CD14-positive monocyte (primary cell): ENCODE data around the gene BUD31. TPM values are rescaled to one million over a fixed set of nuclear protein-coding genes. Genes with fewer than 3 reads are reported as not detected.

Experiments used
- DNase-seq, 3 donors: peaks; one replicate each; pipeline ENCODE4 v3.0.0-alpha.2; 2011 to 2022
- H2AFZ ChIP-seq: 2 replicates; pipeline ENCODE4 v1.6.0; 2012; ENCODE audit warnings: mild to moderate bottlenecking, low read depth, low read length, inconsistent platforms; ENCODE audit not compliant: insufficient read depth, poor library complexity, severe bottlenecking
- H3K27ac ChIP-seq, 2 donors: 1 replicate in 1 of 2; 2 replicates in 1 of 2; pipeline ENCODE4 v1.5.1; 2012 to 2013; ENCODE audit warnings: low read length in 2 of 2, control low read depth in 1 of 2, inconsistent platforms in 1 of 2, low read depth in 1 of 2, mild to moderate bottlenecking in 1 of 2
- H3K27me3 ChIP-seq, 2 donors: one replicate each; pipeline versions ENCODE4 v1.6.0 to v1.6.1; 2011 to 2013; ENCODE audit warnings: low read length in 2 of 2; ENCODE audit not compliant: control insufficient read depth in 2 of 2, insufficient read depth in 2 of 2
- H3K36me3 ChIP-seq, 2 donors: replicated peaks in 1 of 2; 1 replicate in 1 of 2; 2 replicates in 1 of 2; pipeline versions ENCODE4 v1.5.1 to v1.6.1; 2012 to 2013; ENCODE audit warnings: low read length in 2 of 2, control low read depth in 1 of 2, inconsistent platforms in 1 of 2, mild to moderate bottlenecking in 1 of 2; ENCODE audit not compliant: insufficient read depth in 2 of 2, control insufficient read depth in 1 of 2
- H3K4me1 ChIP-seq, 2 donors: 1 replicate in 1 of 2; 2 replicates in 1 of 2; pipeline versions ENCODE4 v1.5.1 to v1.6.1; 2012 to 2013; ENCODE audit warnings: low read length in 2 of 2, control low read depth in 1 of 2, inconsistent platforms in 1 of 2, mild to moderate bottlenecking in 1 of 2, moderate library complexity in 1 of 2; ENCODE audit not compliant: insufficient read depth in 2 of 2, control insufficient read depth in 1 of 2
- H3K4me2 ChIP-seq: replicated peaks from 2 replicates; pipeline ENCODE3; 2012; ENCODE audit warnings: low read length, moderate library complexity, mild to moderate bottlenecking; ENCODE audit not compliant: poor library complexity, severe bottlenecking; ENCODE audit errors: extremely low read depth
- H3K4me3 ChIP-seq, 3 experiments: fragments of 200-600 bp in 1 of 3; sonication (generic) in 1 of 3; replicated peaks in 1 of 3; 1 replicate in 2 of 3; 2 replicates in 1 of 3; pipeline ENCODE4 v1.5.1; 2011 to 2013; ENCODE audit warnings: low read length in 3 of 3, mild to moderate bottlenecking in 3 of 3, control low read depth in 2 of 3, low read depth in 2 of 3, inconsistent platforms in 1 of 3, moderate library complexity in 1 of 3
- H3K79me2 ChIP-seq: 2 replicates; pipeline ENCODE4 v1.6.0; 2012; ENCODE audit warnings: mild to moderate bottlenecking, control low read depth, inconsistent platforms, low read length, moderate library complexity; ENCODE audit not compliant: insufficient read depth
- H3K9ac ChIP-seq: 2 replicates; pipeline ENCODE4 v1.6.0; 2017; ENCODE audit warnings: low read length, mild to moderate bottlenecking; ENCODE audit not compliant: insufficient read depth, poor library complexity, severe bottlenecking
- H3K9me3 ChIP-seq, 2 donors: replicated peaks in 1 of 2; 1 replicate in 1 of 2; 2 replicates in 1 of 2; pipeline versions ENCODE4 v1.5.1 to v1.6.1; 2012 to 2013; ENCODE audit warnings: low read length in 2 of 2, control low read depth in 1 of 2; ENCODE audit not compliant: control insufficient read depth in 1 of 2, insufficient read depth in 1 of 2
- H4K20me1 ChIP-seq: 2 replicates; pipeline ENCODE4 v1.6.0; 2012; ENCODE audit warnings: mild to moderate bottlenecking, low read length, control low read depth, moderate library complexity; ENCODE audit not compliant: insufficient read depth
- H3K27ac Mint-ChIP-seq, 7 donors: one replicate each; pipeline ENCODE4 v1.8.0; 2020; ENCODE audit warnings: mild to moderate bottlenecking in 7 of 7, mixed read lengths in 7 of 7, moderate library complexity in 6 of 7, inconsistent platforms in 2 of 7
- H3K27me3 Mint-ChIP-seq, 3 donors: one replicate each; pipeline ENCODE4 v1.8.0; 2021 to 2022; ENCODE audit warnings: low read depth in 3 of 3, mild to moderate bottlenecking in 3 of 3, mixed read lengths in 3 of 3, moderate library complexity in 3 of 3, inconsistent platforms in 1 of 3
- H3K36me3 Mint-ChIP-seq, 2 donors: one replicate each; pipeline ENCODE4 v1.8.0; 2020; ENCODE audit warnings: mixed read lengths in 2 of 2, inconsistent platforms in 1 of 2, mild to moderate bottlenecking in 1 of 2
- H3K4me1 Mint-ChIP-seq: one replicate; pipeline ENCODE4 v1.8.0; 2020; ENCODE audit warnings: mild to moderate bottlenecking, mixed read lengths
- H3K4me3 Mint-ChIP-seq, 2 donors: one replicate each; pipeline ENCODE4 v1.8.0; 2020; ENCODE audit warnings: mild to moderate bottlenecking in 2 of 2, mixed read lengths in 2 of 2, moderate library complexity in 1 of 2
- H3K9me3 Mint-ChIP-seq, 7 donors: one replicate each; pipeline ENCODE4 v1.8.0; 2020 to 2022; ENCODE audit warnings: mixed read lengths in 7 of 7, mild to moderate bottlenecking in 6 of 7, moderate library complexity in 6 of 7, inconsistent platforms in 2 of 7
- WGBS: methylation state at CpG from one replicate; pipeline ENCODE4 v1.1.5; 2013; ENCODE audit warnings: missing lambda C conversion rate; ENCODE audit not compliant: insufficient coverage; 5-methylcytosine and 5-hydroxymethylcytosine counted together
- intact Hi-C, 2 donors: fragments of 100-400 bp; cut with micrococcal nuclease; formaldehyde crosslinking; loops; one replicate each; pipeline versions ENCODE4 v1.15.0 to v1.15.1; 2023
- polyA plus RNA-seq, 3 donors: library from polyadenylated mRNA; depleted of rRNA in 1 of 3; unstranded in 2 of 3; stranded (reverse) in 1 of 3; fragments of 300-500 nt in 2 of 3; fragments of >200 nt in 1 of 3; fragmentation: Illumina TruSeq in 2 of 3; gene quantifications; 1 replicate in 2 of 3; 2 replicates in 1 of 3; pipeline ENCODE4 v1.2.3, GENCODE V29; 2012 to 2021
- TF ChIP-seq, protein P1 (sequence below): fragments of 200-600 bp; IDR thresholded peaks from one replicate; pipeline ENCODE4 v1.8.0; 2022; ENCODE audit warnings: antibody characterized with exemption, mild to moderate bottlenecking

The BUD31 gene
- polyA plus RNA-seq, 3 donors = 34.3 to 256 (median 241) TPM

DNA sequence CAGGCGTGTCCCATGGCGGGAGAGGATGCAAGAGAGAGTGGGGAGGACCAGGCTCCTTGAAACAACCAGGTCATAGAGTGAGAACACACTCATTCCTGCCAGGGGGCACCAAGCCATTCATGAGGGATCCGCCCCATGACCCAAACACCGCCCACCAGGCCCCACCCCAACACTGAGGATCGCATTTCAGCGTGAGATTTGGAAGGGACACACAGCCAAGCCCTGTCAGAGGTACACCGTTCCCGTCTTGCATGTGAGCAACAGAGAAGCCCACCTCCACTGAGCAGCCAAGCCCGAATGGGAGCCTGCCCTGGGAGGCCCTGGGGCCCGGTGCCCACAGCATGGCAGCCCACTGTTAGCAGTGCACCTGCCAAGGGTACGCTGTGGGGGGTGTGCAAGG, 42.1 kb upstream of the BUD31 start:
- Histone ChIP-seq H3K27me3 (no peaks in the 10 kb centered on the region), H2AFZ (no peak overlapping the region), H3K36me3 (peaks cover 54 to 71% of the 10 kb centered on the region in 2 donors), H4K20me1 (peaks cover 39% of the 10 kb centered on the region), H3K9ac (no peak overlapping the region), H3K4me3 (no peak overlapping the region), H3K4me1 (no peaks in the 10 kb centered on the region), H3K4me2 (no peak overlapping the region), H3K27ac (peak overlapping the region in 1 of 2 donors; percentile 31), H3K79me2 (peaks cover 6% of the 10 kb centered on the region), H3K9me3 (no peaks in the 10 kb centered on the region)
- intact Hi-C loops = no loop called here
- no peak for DNase-seq
- TF ChIP-seq, protein P1, sequence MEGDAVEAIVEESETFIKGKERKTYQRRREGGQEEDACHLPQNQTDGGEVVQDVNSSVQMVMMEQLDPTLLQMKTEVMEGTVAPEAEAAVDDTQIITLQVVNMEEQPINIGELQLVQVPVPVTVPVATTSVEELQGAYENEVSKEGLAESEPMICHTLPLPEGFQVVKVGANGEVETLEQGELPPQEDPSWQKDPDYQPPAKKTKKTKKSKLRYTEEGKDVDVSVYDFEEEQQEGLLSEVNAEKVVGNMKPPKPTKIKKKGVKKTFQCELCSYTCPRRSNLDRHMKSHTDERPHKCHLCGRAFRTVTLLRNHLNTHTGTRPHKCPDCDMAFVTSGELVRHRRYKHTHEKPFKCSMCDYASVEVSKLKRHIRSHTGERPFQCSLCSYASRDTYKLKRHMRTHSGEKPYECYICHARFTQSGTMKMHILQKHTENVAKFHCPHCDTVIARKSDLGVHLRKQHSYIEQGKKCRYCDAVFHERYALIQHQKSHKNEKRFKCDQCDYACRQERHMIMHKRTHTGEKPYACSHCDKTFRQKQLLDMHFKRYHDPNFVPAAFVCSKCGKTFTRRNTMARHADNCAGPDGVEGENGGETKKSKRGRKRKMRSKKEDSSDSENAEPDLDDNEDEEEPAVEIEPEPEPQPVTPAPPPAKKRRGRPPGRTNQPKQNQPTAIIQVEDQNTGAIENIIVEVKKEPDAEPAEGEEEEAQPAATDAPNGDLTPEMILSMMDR = no peak
- WGBS = 97% methylated on average over 6 of the region's 11 CpGs
- Mint-ChIP-seq H3K9me3 (no peaks in the 10 kb centered on the region), H3K27me3 (no peaks in the 10 kb centered on the region), H3K4me1 (no peaks in the 10 kb centered on the region), H3K27ac (peak overlapping the region in 2 of 7 donors; percentile 52 to 57), H3K4me3 (no peak overlapping the region), H3K36me3 (peaks cover 50 to 80% of the 10 kb centered on the region in 2 donors)

DNA sequence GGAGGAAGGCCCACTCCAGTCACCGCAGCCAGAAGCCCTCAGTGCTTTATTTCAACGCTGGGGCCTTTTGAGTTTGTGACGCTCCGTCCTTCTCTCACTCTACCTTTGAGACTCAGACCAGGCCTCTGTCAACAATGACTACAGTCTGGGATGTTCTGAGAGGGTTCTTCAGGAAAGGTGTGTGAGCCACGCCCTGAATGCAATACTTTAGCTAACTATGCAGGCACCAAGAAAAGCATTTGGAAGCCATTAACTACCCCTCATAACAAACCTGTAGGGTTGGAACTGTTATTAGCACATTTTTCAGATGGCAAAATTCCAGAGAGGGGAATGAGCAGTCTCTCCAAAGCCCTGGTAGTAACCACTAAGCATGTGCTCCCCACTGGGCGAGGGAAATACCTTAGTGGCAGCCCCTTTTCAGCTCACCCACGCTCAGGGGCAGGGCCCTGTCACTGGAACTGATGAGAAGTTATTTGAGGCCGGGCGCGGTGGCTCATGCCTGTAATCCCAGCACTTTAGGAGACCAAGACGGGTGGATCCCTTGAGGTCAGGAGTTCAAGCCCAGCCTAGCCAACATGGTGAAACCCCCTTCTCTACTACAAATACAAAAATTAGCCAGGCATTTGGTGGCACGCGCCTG, 39.9 kb upstream of the BUD31 start:
- intact Hi-C loops = no loop called here
- no peak overlapping the region for H3K27ac ChIP-seq
- WGBS = 100% methylated on average over 7 of the region's 13 CpGs
- Mint-ChIP-seq H3K4me1 (peaks cover 16% of the 10 kb centered on the region), H3K36me3 (peaks cover 35 to 57% of the 10 kb centered on the region in 2 donors), H3K27me3 (no peaks in the 10 kb centered on the region), H3K27ac (peak overlapping the region in 1 of 7 donors; percentile 41), H3K9me3 (no peaks in the 10 kb centered on the region), H3K4me3 (no peak overlapping the region)
- TF ChIP-seq, protein P1 = no peak
- peaks cover 6% of the 10 kb centered on the region for H3K79me2 ChIP-seq
- H3K9ac ChIP-seq = no peak overlapping the region
- no peak for DNase-seq
- H2AFZ ChIP-seq = no peak overlapping the region
- no peak overlapping the region for H3K4me3 ChIP-seq
- peaks cover 31% of the 10 kb centered on the region for H4K20me1 ChIP-seq
- peaks cover 36 to 51% of the 10 kb centered on the region in 2 donors for H3K36me3 ChIP-seq
- H3K4me2 ChIP-seq = no peak overlapping the region
- peaks cover 5 to 16% of the 10 kb centered on the region in 2 donors for H3K4me1 ChIP-seq
- H3K27me3 ChIP-seq = no peaks in the 10 kb centered on the region
- no peaks in the 10 kb centered on the region for H3K9me3 ChIP-seq
